SK-N-MC (cell line): ENCODE data around the gene IL3RA.
"Not testable (repeated sequence)": the region's sequence is repeated elsewhere in the genome, so short reads cannot be mapped to it uniquely, and the experiment has no call there.

ENCODE experiments used
- DNase-seq: peaks from one replicate; pipeline ENCODE4 v3.0.0-alpha.2; 2011; ENCODE audit warnings: low read depth, low spot score
- H3K27ac ChIP-seq: fragments of 200-600 bp; sonication (generic); 2 replicates; pipeline ENCODE4 v1.5.1; 2016; ENCODE audit warnings: mixed run types
- H3K36me3 ChIP-seq: fragments of 200-600 bp; sonication (generic); 2 replicates; pipeline ENCODE4 v1.6.1; 2017; ENCODE audit warnings: antibody characterized with exemption, low read length, mixed read lengths; ENCODE audit not compliant: insufficient read depth
- H3K4me3 ChIP-seq: fragments of 200-600 bp; sonication (generic); 2 replicates; pipeline ENCODE4 v1.5.1; 2016
- H3K9ac ChIP-seq: fragments of 200-600 bp; sonication (generic); 2 replicates; pipeline ENCODE4 v1.8.0; 2017; ENCODE audit warnings: mixed run types, mixed read lengths; ENCODE audit not compliant: insufficient read length
- H3K9me3 ChIP-seq: fragments of 200-600 bp; sonication (generic); 2 replicates; pipeline ENCODE4 v1.6.1; 2017; ENCODE audit warnings: low read depth, mild to moderate bottlenecking, antibody characterized with exemption, low read length, moderate library complexity, mixed read lengths
- EZH2 ChIP-seq: fragments of 200-600 bp; sonication (generic); IDR thresholded peaks from one replicate; pipeline ENCODE4 v1.6.1; 2017; ENCODE audit warnings: antibody characterized with exemption
- FOXP2 ChIP-seq: optimal IDR thresholded peaks from 2 replicates; pipeline ENCODE3; 2011; ENCODE audit warnings: mild to moderate bottlenecking, moderate library complexity; ENCODE audit not compliant: insufficient read depth; ENCODE audit errors: extremely low read length, control extremely low read depth
- POLR2AphosphoS5 ChIP-seq: IDR thresholded peaks from 2 replicates; pipeline ENCODE4 v1.6.1; 2012; ENCODE audit warnings: mild to moderate bottlenecking, low read depth, low read length, borderline replicate concordance

IL3RA gene

GRCh38 chrX:1323315-1323714 is 13.3 kb upstream of the IL3RA start:
- Histone ChIP-seq H3K36me3 (no peaks in the 10 kb centered on the region), H3K9me3 (no peaks in the 10 kb centered on the region), H3K9ac (no peak overlapping the region), H3K4me3 (no peak overlapping the region), H3K27ac (no peak overlapping the region)
- no peak for DNase-seq
- no peak for TF ChIP-seq POLR2AphosphoS5
- no peak for TF ChIP-seq EZH2
- TF ChIP-seq FOXP2: no peak

GRCh38 chrX:1325515-1326116 is 11.0 kb upstream of the IL3RA start:
- no peak overlapping the region for H3K9ac ChIP-seq
- TF ChIP-seq POLR2AphosphoS5 (no peak), FOXP2 (no peak), EZH2 (no peak)
- DNase-seq: no peak

GRCh38 chrX:1327651-1328304 is 8.8 kb upstream of the IL3RA start:
- Histone ChIP-seq H3K9ac (no peak overlapping the region), H3K27ac (no peak overlapping the region), H3K9me3 (no peaks in the 10 kb centered on the region), H3K4me3 (no peak overlapping the region), H3K36me3 (no peaks in the 10 kb centered on the region)
- DNase-seq: no peak
- TF ChIP-seq EZH2 (no peak), POLR2AphosphoS5 (no peak), FOXP2 (no peak)

More at GRCh38 chrX:1325515-1326116, 11.0 kb upstream of the IL3RA start:
- no peak overlapping the region for H3K27ac ChIP-seq
- no peak overlapping the region for H3K4me3 ChIP-seq
- no peaks in the 10 kb centered on the region for H3K36me3 ChIP-seq
- H3K9me3 ChIP-seq: no peaks in the 10 kb centered on the region

- H3K9ac ChIP-seq: no peak overlapping the region
- no peak overlapping the region for H3K27ac ChIP-seq
- no peaks in the 10 kb centered on the region for H3K36me3 ChIP-seq
- no peaks in the 10 kb centered on the region for H3K9me3 ChIP-seq
- no peak for TF ChIP-seq EZH2
- no peak for TF ChIP-seq POLR2AphosphoS5
- no peak for TF ChIP-seq FOXP2
- no peak for DNase-seq
- no peak overlapping the region for H3K4me3 ChIP-seq
Observed at GRCh38 chrX:1330605-1331004, 6.0 kb upstream of the IL3RA start.

GRCh38 chrX:1332433-1332832 is 4.2 kb upstream of the IL3RA start:
- not testable (repeated sequence) for H3K4me3 ChIP-seq, H3K27ac ChIP-seq, H3K36me3 ChIP-seq, H3K9ac ChIP-seq, H3K9me3 ChIP-seq, DNase-seq

GRCh38 chrX:1334854-1335253 is 1.7 kb upstream of the IL3RA start:
- H3K27ac ChIP-seq: no peak overlapping the region
- no peaks in the 10 kb centered on the region for H3K36me3 ChIP-seq
- H3K9ac ChIP-seq: no peak overlapping the region
- no peak overlapping the region for H3K4me3 ChIP-seq
- no peak for TF ChIP-seq POLR2AphosphoS5
- no peak for TF ChIP-seq EZH2
- TF ChIP-seq FOXP2: no peak
- no peaks in the 10 kb centered on the region for H3K9me3 ChIP-seq
- DNase-seq: no peak

- Histone ChIP-seq H3K9ac (no peak overlapping the region), H3K9me3 (no peaks in the 10 kb centered on the region), H3K4me3 (peak overlapping the region; percentile 45), H3K27ac (no peak overlapping the region), H3K36me3 (no peaks in the 10 kb centered on the region)
- DNase-seq: no peak
- TF ChIP-seq FOXP2: no peak
- no peak for TF ChIP-seq POLR2AphosphoS5
- TF ChIP-seq EZH2: no peak
Observed at GRCh38 chrX:1336948-1337779, 579 bp downstream of the IL3RA start.

- Histone ChIP-seq H3K27ac (no peak overlapping the region), H3K4me3 (no peak overlapping the region), H3K9ac (no peak overlapping the region), H3K9me3 (no peaks in the 10 kb centered on the region), H3K36me3 (no peaks in the 10 kb centered on the region)
- TF ChIP-seq EZH2: no peak
- no peak for TF ChIP-seq POLR2AphosphoS5
- TF ChIP-seq FOXP2: no peak
- DNase-seq: no peak
Observed at GRCh38 chrX:1341545-1342184, 5.1 kb downstream of the IL3RA start.

GRCh38 chrX:1349606-1350005 is 13.0 kb downstream of the IL3RA start:
- not testable (repeated sequence) for DNase-seq, H3K9me3 ChIP-seq, H3K27ac ChIP-seq, H3K9ac ChIP-seq, H3K36me3 ChIP-seq, H3K4me3 ChIP-seq
